HEK293 (cell line): ENCODE measurements around the gene CASK.

Experiments used
- CTCF ChIA-PET: fragments of 350-600 bp; formaldehyde crosslinking; extraction: SDS; loops from one replicate; lab custom pipeline; 2021; ENCODE audit warnings: antibody characterized with exemption; lab: Yijun Ruan, JAX
- POLR2A ChIA-PET: fragments of 300-600 bp; formaldehyde crosslinking; extraction: SDS; loops from one replicate; lab custom pipeline; 2020; ENCODE audit warnings: antibody characterized with exemption, inconsistent platforms; lab: Yijun Ruan, JAX
- H3K27ac ChIP-seq: fragments of 200-500 bp; sonication (Bioruptor generic); 2 replicates; pipeline ENCODE4 v1.5.1; 2014; ENCODE audit warnings: low read depth, low read length, control low read depth, inconsistent platforms; ENCODE audit errors: extremely low read depth
- H3K36me3 ChIP-seq, 2 experiments: fragments of 200-500 bp in 1 of 2; sonication (Bioruptor generic) in 1 of 2; 1 replicate in 1 of 2; 2 replicates in 1 of 2; pipeline ENCODE4 v1.5.1; 2014 to 2017; ENCODE audit warnings: inconsistent platforms in 2 of 2, low read length in 2 of 2; ENCODE audit not compliant: control insufficient read depth in 2 of 2, insufficient read depth in 1 of 2
- H3K4me1 ChIP-seq: fragments of 200-500 bp; sonication (Bioruptor generic); 2 replicates; pipeline ENCODE4 v1.5.1; 2014; ENCODE audit warnings: mild to moderate bottlenecking, low read length, inconsistent platforms; ENCODE audit not compliant: control insufficient read depth, insufficient read depth
- H3K4me3 ChIP-seq: 2 replicates; pipeline ENCODE4 v1.5.1; 2011; ENCODE audit warnings: low read depth, mild to moderate bottlenecking, control low read depth, low read length, moderate library complexity
- H3K9me3 ChIP-seq: fragments of 200-500 bp; sonication (Bioruptor generic); 2 replicates; pipeline ENCODE4 v1.5.1; 2014; ENCODE audit warnings: low read depth, low read length, inconsistent platforms; ENCODE audit not compliant: control insufficient read depth, insufficient read depth
- FEZF1 ChIP-seq: fragments of 450-650 bp; formaldehyde crosslinking; IDR thresholded peaks from 2 replicates; pipeline ENCODE4 v1.5.1; 2016; ENCODE audit warnings: missing biosample characterization, missing genetic modification characterization
- GLI4 ChIP-seq: fragments of 450-650 bp; formaldehyde crosslinking; IDR thresholded peaks from 2 replicates; pipeline ENCODE4 v1.5.1; 2016; ENCODE audit warnings: missing biosample characterization, missing genetic modification characterization
- KLF9 ChIP-seq: fragments of 450-650 bp; formaldehyde crosslinking; IDR thresholded peaks from 2 replicates; pipeline ENCODE4 v1.5.1; 2016; ENCODE audit warnings: missing biosample characterization, missing genetic modification characterization, low read depth
- PRDM1 ChIP-seq: fragments of 450-650 bp; formaldehyde crosslinking; IDR thresholded peaks from 2 replicates; pipeline ENCODE4; 2016; ENCODE audit warnings: missing biosample characterization, missing genetic modification characterization
- SETDB1 ChIP-seq: IDR thresholded peaks from one replicate; pipeline ENCODE4 v1.6.1; 2017; ENCODE audit warnings: mild to moderate bottlenecking, low read length, moderate library complexity, mixed read lengths; ENCODE audit not compliant: insufficient read length
- ZBTB20 ChIP-seq: fragments of 450-650 bp; formaldehyde crosslinking; IDR thresholded peaks from 2 replicates; pipeline ENCODE4 v1.5.1; 2016; ENCODE audit warnings: missing biosample characterization, missing genetic modification characterization
- ZBTB49 ChIP-seq: fragments of 450-650 bp; formaldehyde crosslinking; IDR thresholded peaks from 2 replicates; pipeline ENCODE4 v1.5.1; 2016; ENCODE audit warnings: missing biosample characterization, missing genetic modification characterization, low read depth
- ZFP69B ChIP-seq: fragments of 450-650 bp; formaldehyde crosslinking; IDR thresholded peaks from 2 replicates; pipeline ENCODE4 v1.5.1; 2016; ENCODE audit warnings: missing biosample characterization, missing genetic modification characterization
- ZNF146 ChIP-seq: fragments of 450-650 bp; formaldehyde crosslinking; IDR thresholded peaks from 2 replicates; pipeline ENCODE4 v1.5.1; 2016; ENCODE audit warnings: missing biosample characterization, missing genetic modification characterization
- ZNF175 ChIP-seq: fragments of 450-650 bp; formaldehyde crosslinking; IDR thresholded peaks from 2 replicates; pipeline ENCODE4 v1.5.1; 2016; ENCODE audit warnings: missing biosample characterization, missing genetic modification characterization
- ZNF23 ChIP-seq: fragments of 450-650 bp; formaldehyde crosslinking; IDR thresholded peaks from 2 replicates; pipeline ENCODE4 v1.5.1; 2016; ENCODE audit warnings: missing biosample characterization, missing genetic modification characterization, borderline replicate concordance
- ZNF280D ChIP-seq: fragments of 450-650 bp; formaldehyde crosslinking; IDR thresholded peaks from 2 replicates; pipeline ENCODE4 v1.5.1; 2016; ENCODE audit warnings: missing biosample characterization, missing genetic modification characterization
- ZNF302 ChIP-seq: fragments of 450-650 bp; formaldehyde crosslinking; IDR thresholded peaks from 2 replicates; pipeline ENCODE4 v1.5.1; 2016; ENCODE audit warnings: missing biosample characterization, missing genetic modification characterization, low read depth
- ZNF610 ChIP-seq: fragments of 450-650 bp; formaldehyde crosslinking; IDR thresholded peaks from 2 replicates; pipeline ENCODE4 v1.5.1; 2016; ENCODE audit warnings: missing biosample characterization, missing genetic modification characterization, borderline replicate concordance
- ZNF692 ChIP-seq: fragments of 450-650 bp; formaldehyde crosslinking; IDR thresholded peaks from 2 replicates; pipeline ENCODE4 v1.5.1; 2016; ENCODE audit warnings: missing biosample characterization, missing genetic modification characterization
- ZNF837 ChIP-seq: fragments of 450-650 bp; formaldehyde crosslinking; IDR thresholded peaks from 2 replicates; pipeline ENCODE4 v1.5.1; 2016; ENCODE audit warnings: missing biosample characterization, missing genetic modification characterization
- TF ChIP-seq, protein P1 (sequence below): fragments of 450-650 bp; formaldehyde crosslinking; IDR thresholded peaks from 2 replicates; pipeline ENCODE4 v1.5.1; 2016; ENCODE audit warnings: missing biosample characterization, missing genetic modification characterization
- TF ChIP-seq, protein P2 (sequence below): fragments of 450-650 bp; formaldehyde crosslinking; IDR thresholded peaks from 2 replicates; pipeline ENCODE4 v1.5.1; 2016; ENCODE audit warnings: missing biosample characterization, missing genetic modification characterization

The CASK gene

DNA sequence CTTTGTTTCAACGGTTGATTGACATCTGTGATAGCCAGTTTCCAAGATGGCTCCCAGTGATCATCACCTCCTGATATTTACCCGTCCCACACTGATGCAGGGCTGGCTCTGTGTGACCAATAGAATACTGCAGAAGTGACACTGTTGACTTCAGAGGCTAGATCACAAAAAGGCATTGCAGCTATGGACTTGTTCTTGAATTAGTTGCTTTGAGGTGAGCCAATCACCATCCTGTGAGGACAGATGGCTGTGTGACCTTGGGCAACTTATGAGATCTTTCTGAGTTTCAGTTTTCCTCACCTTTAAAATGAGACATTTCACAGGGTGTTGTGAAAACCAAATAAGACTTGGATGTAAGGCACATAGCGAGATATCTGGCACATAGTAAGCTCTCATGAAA is 201.1 kb downstream of the CASK start (continued):
- TF ChIP-seq ZNF23 (tag by site-specific recombination) (no peak), ZNF837 (tag by site-specific recombination) (no peak)
- TF ChIP-seq, all 188 proteins: peak for 0

GRCh38 chrX:41721590-41721989 is 201.8 kb downstream of the CASK start:
- H3K27ac ChIP-seq: no peak overlapping the region
- H3K4me3 ChIP-seq: no peak overlapping the region
- no peaks in the 10 kb centered on the region for H3K4me1 ChIP-seq
- no peak for TF ChIP-seq ZNF175
- TF ChIP-seq ZNF692 (tag by site-specific recombination): no peak
- no peaks in the 10 kb centered on the region for H3K9me3 ChIP-seq
- ChIA-PET CTCF (no interaction called here), POLR2A (no interaction called here)
- H3K36me3 ChIP-seq: no peaks in the 10 kb centered on the region

DNA sequence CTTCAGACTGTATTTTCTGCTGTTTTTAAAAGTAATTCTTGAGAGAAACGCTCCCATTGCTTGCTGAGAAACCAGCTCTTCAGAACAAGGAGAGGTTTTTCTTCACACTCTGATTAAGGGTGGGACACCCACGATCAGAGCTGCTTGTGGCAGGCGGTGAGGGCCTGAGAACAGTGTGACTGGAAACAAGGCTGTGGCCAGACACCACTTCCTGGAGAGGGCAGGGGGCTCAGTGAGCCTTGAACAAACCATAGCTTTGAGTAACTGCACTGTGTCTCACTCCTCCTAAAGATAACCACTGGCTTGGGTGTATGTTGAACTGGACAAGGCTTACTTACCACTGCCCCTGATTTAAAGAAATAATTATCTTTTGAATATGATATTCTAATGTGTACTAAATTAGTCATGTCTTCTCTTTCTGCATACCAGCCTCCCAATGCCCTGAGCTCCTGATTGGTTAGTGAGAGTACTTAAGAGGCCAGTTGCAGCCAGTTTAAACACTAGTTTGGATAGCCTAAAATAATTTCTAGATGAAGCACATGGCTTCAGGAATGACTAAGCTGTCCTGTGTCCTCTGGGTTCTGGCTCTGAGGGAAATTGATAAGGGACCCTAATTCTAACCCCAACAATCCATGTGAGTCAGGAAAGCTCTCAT is 203.1 kb downstream of the CASK start:
- H3K27ac ChIP-seq: no peak overlapping the region
- H3K9me3 ChIP-seq: no peaks in the 10 kb centered on the region
- no peaks in the 10 kb centered on the region for H3K36me3 ChIP-seq
- no peak overlapping the region for H3K4me3 ChIP-seq
- TF ChIP-seq ZNF280D (tag by site-specific recombination): no peak
- TF ChIP-seq ZNF302: no peak
- TF ChIP-seq, protein P1, sequence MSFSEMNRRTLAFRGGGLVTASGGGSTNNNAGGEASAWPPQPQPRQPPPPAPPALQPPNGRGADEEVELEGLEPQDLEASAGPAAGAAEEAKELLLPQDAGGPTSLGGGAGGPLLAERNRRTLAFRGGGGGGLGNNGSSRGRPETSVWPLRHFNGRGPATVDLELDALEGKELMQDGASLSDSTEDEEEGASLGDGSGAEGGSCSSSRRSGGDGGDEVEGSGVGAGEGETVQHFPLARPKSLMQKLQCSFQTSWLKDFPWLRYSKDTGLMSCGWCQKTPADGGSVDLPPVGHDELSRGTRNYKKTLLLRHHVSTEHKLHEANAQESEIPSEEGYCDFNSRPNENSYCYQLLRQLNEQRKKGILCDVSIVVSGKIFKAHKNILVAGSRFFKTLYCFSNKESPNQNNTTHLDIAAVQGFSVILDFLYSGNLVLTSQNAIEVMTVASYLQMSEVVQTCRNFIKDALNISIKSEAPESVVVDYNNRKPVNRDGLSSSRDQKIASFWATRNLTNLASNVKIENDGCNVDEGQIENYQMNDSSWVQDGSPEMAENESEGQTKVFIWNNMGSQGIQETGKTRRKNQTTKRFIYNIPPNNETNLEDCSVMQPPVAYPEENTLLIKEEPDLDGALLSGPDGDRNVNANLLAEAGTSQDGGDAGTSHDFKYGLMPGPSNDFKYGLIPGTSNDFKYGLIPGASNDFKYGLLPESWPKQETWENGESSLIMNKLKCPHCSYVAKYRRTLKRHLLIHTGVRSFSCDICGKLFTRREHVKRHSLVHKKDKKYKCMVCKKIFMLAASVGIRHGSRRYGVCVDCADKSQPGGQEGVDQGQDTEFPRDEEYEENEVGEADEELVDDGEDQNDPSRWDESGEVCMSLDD (tag by site-specific recombination): no peak
- TF ChIP-seq, protein P2, sequence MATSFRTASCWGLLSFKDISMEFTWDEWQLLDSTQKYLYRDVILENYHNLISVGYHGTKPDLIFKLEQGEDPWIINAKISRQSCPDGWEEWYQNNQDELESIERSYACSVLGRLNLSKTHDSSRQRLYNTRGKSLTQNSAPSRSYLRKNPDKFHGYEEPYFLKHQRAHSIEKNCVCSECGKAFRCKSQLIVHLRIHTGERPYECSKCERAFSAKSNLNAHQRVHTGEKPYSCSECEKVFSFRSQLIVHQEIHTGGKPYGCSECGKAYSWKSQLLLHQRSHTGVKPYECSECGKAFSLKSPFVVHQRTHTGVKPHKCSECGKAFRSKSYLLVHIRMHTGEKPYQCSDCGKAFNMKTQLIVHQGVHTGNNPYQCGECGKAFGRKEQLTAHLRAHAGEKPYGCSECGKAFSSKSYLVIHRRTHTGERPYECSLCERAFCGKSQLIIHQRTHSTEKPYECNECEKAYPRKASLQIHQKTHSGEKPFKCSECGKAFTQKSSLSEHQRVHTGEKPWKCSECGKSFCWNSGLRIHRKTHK (tag by site-specific recombination): no peak
- TF ChIP-seq SETDB1: no peak
- TF ChIP-seq ZNF610 (tag by site-specific recombination): no peak
- TF ChIP-seq PRDM1 (tag by site-specific recombination): no peak
- no peak for TF ChIP-seq ZFP69B
- no peak for TF ChIP-seq ZBTB20 (tag by site-specific recombination)
- TF ChIP-seq ZNF146 (tag by site-specific recombination): no peak
- TF ChIP-seq FEZF1 (tag by site-specific recombination): no peak
- no peak for TF ChIP-seq GLI4 (tag by site-specific recombination)
- TF ChIP-seq KLF9 (tag by site-specific recombination): no peak
- no peak for TF ChIP-seq ZBTB49 (tag by site-specific recombination)
- no peaks in the 10 kb centered on the region for H3K4me1 ChIP-seq
- POLR2A ChIA-PET: no interaction called here
- CTCF ChIA-PET: no interaction called here
